ENCODE measurements around the gene FSD1. TPM values are rescaled to one million over a fixed set of nuclear protein-coding genes. Genes with fewer than 3 reads are reported as not detected.
"Not testable (repeated sequence)": the region's sequence is repeated elsewhere in the genome, so short reads cannot be mapped to it uniquely, and the experiment has no call there.

FSD1 gene
- total RNA-seq, 3 donors from 2014 or later (not counting 1 experiment from before 2014, with no cell fraction given): 15.5 to 18.2 (median 16.4) TPM

- WGBS (ENCODE audit: insufficient coverage): 93% methylated on average over 13 of the region's 13 CpGs
- H3K9me3 ChIP-seq (ENCODE audit: control insufficient read depth, insufficient read depth, low read length): no peaks in the 10 kb centered on the region
- peaks cover 37% of the 10 kb centered on the region for H3K4me1 ChIP-seq (ENCODE audit: control insufficient read depth, insufficient read depth, low read length)
- intact Hi-C loops (cut with micrococcal nuclease): loop anchor here (5.0 to 10.0 kb wide), 3 partner anchors 33 to 256 kb away; partner anchors contain the start of genes CHAF1A, FSD1, SH3GL1 and TMIGD2
- no peak for TF ChIP-seq CTCF (IDR thresholded peaks at IDR 0.05)
- no peak overlapping the region for H3K27ac Mint-ChIP-seq
- H3K4me1 Mint-ChIP-seq: peaks cover 32 to 39% of the 10 kb centered on the region in 2 donors
- no peaks in the 10 kb centered on the region for H3K9me3 Mint-ChIP-seq
- H3K4me3 Mint-ChIP-seq: no peak overlapping the region
- H3K27me3 ChIP-seq (ENCODE audit: control insufficient read depth, insufficient read depth, low read length): no peaks in the 10 kb centered on the region
- no peak for DNase-seq
- no peaks in the 10 kb centered on the region for H3K27me3 Mint-ChIP-seq (ENCODE audit: low read depth in 2 of 2)
- H3K36me3 ChIP-seq (ENCODE audit: control insufficient read depth, insufficient read depth, low read length): peaks cover 36% of the 10 kb centered on the region
- H3K36me3 Mint-ChIP-seq: no peaks in the 10 kb centered on the region
- H3K4me3 ChIP-seq (ENCODE audit: low read length): no peak overlapping the region
- H3K27ac ChIP-seq (ENCODE audit: low read length): no peak overlapping the region
- no peak for ATAC-seq
Measured at GRCh38 chr19:4268816-4269430, 35.5 kb upstream of the FSD1 start.

DNA sequence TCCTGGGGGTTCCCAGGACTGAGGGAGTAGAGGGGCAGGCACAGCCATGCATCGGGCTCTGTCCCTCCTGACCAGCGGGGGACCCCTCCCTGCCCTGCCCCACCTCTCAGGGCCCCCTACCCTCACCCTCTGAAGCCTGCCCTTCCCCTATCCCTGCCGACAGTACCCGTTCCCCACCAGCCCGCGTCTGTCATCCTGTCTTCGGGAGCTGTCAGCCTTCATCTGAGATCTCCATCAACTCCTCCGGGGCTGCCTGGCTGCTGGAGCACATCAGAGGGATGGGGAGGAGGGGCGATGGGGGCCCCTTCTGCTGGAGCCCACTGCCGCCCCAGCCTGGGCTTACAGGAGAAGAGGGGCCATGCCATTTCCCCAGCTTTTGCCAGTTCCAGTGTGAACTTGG, 31.5 kb upstream of the FSD1 start:
- Mint-ChIP-seq H3K4me3 (no peak overlapping the region), H3K9me3 (no peaks in the 10 kb centered on the region), H3K4me1 (peaks cover 3 to 7% of the 10 kb centered on the region in 2 donors), H3K27me3 (ENCODE audit: low read depth in 2 of 2) (no peaks in the 10 kb centered on the region), H3K27ac (no peak overlapping the region), H3K36me3 (no peaks in the 10 kb centered on the region)
- no peak for TF ChIP-seq CTCF (IDR thresholded peaks at IDR 0.05)
- Histone ChIP-seq H3K36me3 (ENCODE audit: control insufficient read depth, insufficient read depth, low read length) (peaks cover 23% of the 10 kb centered on the region), H3K27ac (ENCODE audit: low read length) (no peak overlapping the region), H3K9me3 (ENCODE audit: control insufficient read depth, insufficient read depth, low read length) (no peaks in the 10 kb centered on the region), H3K4me1 (ENCODE audit: control insufficient read depth, insufficient read depth, low read length) (no peaks in the 10 kb centered on the region), H3K27me3 (ENCODE audit: control insufficient read depth, insufficient read depth, low read length) (no peaks in the 10 kb centered on the region), H3K4me3 (ENCODE audit: low read length) (no peak overlapping the region)
- 92% methylated on average over 10 of the region's 10 CpGs for WGBS (ENCODE audit: insufficient coverage)
- no peak for ATAC-seq
- DNase-seq: no peak
- intact Hi-C loops (cut with micrococcal nuclease): no loop called here

GRCh38 chr19:4274321-4274686, 30.1 kb upstream of the FSD1 start:
- H3K36me3 ChIP-seq (ENCODE audit: control insufficient read depth, insufficient read depth, low read length): peaks cover 11% of the 10 kb centered on the region
- WGBS (ENCODE audit: insufficient coverage): 94% methylated on average over 6 of the region's 6 CpGs
- H3K4me1 Mint-ChIP-seq; intact Hi-C loops (cut with micrococcal nuclease); H3K4me3 Mint-ChIP-seq; H3K27ac ChIP-seq (ENCODE audit: low read length); H3K4me1 ChIP-seq (ENCODE audit: control insufficient read depth, insufficient read depth, low read length); H3K9me3 ChIP-seq (ENCODE audit: control insufficient read depth, insufficient read depth, low read length); ATAC-seq; H3K27ac Mint-ChIP-seq; H3K9me3 Mint-ChIP-seq; H3K4me3 ChIP-seq (ENCODE audit: low read length); H3K27me3 ChIP-seq (ENCODE audit: control insufficient read depth, insufficient read depth, low read length); H3K36me3 Mint-ChIP-seq; DNase-seq; H3K27me3 Mint-ChIP-seq (ENCODE audit: low read depth in 2 of 2): not testable (repeated sequence)

DNA sequence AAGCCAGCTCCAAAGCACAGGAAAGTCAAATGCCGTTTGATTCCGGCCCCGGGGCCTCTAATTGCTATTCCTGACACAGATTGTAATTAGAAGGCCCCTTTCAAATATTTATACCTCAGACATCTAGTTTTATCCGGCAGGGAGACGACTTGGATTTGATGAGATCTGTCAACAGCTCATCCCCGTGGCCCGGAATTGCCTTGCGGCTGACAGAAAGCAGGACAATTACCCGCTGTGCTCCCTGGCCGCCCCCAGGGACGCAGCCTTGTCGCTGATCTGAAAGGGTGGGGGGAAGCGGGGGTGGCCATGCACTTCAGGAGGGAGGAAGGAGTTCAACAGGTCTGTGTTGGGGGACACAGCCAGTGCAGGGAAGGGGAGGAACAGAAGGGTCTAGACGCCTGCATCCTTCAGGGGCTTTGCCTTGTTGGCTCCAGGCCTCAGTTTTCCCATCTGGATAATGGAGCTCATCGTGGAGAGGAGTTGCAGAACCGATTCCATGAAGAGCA, 27.2 kb upstream of the FSD1 start:
- H3K4me3 Mint-ChIP-seq: no peak overlapping the region
- H3K4me1 Mint-ChIP-seq: peaks cover 5 to 6% of the 10 kb centered on the region in 2 donors
- H3K27me3 ChIP-seq (ENCODE audit: control insufficient read depth, insufficient read depth, low read length): peaks cover 9% of the 10 kb centered on the region
- intact Hi-C loops (cut with micrococcal nuclease): no loop called here
- no peak overlapping the region for H3K4me3 ChIP-seq (ENCODE audit: low read length)
- no peaks in the 10 kb centered on the region for H3K9me3 Mint-ChIP-seq
- H3K9me3 ChIP-seq (ENCODE audit: control insufficient read depth, insufficient read depth, low read length): no peaks in the 10 kb centered on the region
- H3K27me3 Mint-ChIP-seq (ENCODE audit: low read depth in 2 of 2): peaks cover 6 to 14% of the 10 kb centered on the region in 2 donors
- H3K27ac ChIP-seq (ENCODE audit: low read length): no peak overlapping the region
- H3K36me3 Mint-ChIP-seq: no peaks in the 10 kb centered on the region
- no peaks in the 10 kb centered on the region for H3K36me3 ChIP-seq (ENCODE audit: control insufficient read depth, insufficient read depth, low read length)
- TF ChIP-seq CTCF (IDR thresholded peaks at IDR 0.05): no peak
- H3K27ac Mint-ChIP-seq: no peak overlapping the region
- ATAC-seq: no peak
- H3K4me1 ChIP-seq (ENCODE audit: control insufficient read depth, insufficient read depth, low read length): peaks cover 12% of the 10 kb centered on the region
- no peak for DNase-seq
- WGBS (ENCODE audit: insufficient coverage): 74% methylated on average over 16 of the region's 16 CpGs

All from natural killer cell (primary cell).